HG02970 (cell line): ENCODE data around the gene INTS6.
A peak's percentile ranks its signal among the peaks of the same experiment; 100 is the strongest.

Source experiments
- ATAC-seq: cut with Tn5 transposase; IDR thresholded peaks from one replicate; pipeline ENCODE4 v1.9.1; 2021; ENCODE audit warnings: mild to moderate bottlenecking, moderate library complexity, moderate number of reproducible peaks; ENCODE audit not compliant: unreplicated experiment, low FRiP score

Gene INTS6, protein sequence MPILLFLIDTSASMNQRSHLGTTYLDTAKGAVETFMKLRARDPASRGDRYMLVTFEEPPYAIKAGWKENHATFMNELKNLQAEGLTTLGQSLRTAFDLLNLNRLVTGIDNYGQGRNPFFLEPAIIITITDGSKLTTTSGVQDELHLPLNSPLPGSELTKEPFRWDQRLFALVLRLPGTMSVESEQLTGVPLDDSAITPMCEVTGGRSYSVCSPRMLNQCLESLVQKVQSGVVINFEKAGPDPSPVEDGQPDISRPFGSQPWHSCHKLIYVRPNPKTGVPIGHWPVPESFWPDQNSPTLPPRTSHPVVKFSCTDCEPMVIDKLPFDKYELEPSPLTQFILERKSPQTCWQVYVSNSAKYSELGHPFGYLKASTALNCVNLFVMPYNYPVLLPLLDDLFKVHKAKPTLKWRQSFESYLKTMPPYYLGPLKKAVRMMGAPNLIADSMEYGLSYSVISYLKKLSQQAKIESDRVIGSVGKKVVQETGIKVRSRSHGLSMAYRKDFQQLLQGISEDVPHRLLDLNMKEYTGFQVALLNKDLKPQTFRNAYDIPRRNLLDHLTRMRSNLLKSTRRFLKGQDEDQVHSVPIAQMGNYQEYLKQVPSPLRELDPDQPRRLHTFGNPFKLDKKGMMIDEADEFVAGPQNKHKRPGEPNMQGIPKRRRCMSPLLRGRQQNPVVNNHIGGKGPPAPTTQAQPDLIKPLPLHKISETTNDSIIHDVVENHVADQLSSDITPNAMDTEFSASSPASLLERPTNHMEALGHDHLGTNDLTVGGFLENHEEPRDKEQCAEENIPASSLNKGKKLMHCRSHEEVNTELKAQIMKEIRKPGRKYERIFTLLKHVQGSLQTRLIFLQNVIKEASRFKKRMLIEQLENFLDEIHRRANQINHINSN

DNA sequence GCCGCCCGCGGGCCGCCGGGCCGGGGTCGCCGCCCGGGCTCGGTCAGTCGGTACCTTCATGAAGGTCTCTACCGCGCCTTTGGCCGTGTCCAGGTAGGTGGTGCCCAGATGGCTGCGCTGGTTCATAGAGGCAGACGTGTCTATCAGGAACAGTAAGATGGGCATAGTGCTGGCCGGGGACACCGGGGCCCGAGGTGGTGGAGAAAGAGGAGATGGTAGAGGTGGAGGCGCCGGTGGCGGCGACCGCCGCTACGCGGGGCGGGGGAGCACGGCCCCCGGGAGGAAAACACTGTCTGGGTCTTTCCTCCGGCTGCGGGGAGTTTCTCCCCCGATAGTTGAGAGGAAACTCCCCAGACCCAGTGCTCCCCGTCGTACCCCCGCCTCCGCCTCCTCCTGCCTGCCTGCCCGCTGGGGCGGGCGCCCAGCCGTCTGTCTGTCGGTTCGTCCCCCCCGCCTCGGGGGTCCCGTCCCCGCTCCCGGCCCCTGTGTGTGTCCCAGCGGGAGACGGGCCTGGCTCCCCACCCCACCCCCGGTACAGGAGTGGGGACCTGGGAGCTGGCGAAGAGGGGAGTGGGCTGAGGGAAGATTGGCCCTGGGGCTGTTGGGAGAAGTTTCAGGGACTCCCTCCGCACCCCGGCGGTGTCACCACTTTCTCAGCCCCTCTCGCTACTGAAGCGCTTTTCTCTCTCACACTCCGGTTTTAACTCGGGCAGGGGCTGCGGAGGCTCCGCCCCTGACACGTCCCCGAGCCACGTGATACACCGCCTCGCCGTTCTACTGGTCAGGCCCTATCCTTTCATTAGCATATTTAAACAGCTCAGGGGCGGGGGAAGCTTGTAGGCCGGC is at the start of gene INTS6:
Gene INTS6, minus strand, starts transcription at position 676 of the 846 bp plus-strand sequence. Its CDS starts 511 bp downstream, at position 165.
- peak; percentile 63 for ATAC-seq

DNA sequence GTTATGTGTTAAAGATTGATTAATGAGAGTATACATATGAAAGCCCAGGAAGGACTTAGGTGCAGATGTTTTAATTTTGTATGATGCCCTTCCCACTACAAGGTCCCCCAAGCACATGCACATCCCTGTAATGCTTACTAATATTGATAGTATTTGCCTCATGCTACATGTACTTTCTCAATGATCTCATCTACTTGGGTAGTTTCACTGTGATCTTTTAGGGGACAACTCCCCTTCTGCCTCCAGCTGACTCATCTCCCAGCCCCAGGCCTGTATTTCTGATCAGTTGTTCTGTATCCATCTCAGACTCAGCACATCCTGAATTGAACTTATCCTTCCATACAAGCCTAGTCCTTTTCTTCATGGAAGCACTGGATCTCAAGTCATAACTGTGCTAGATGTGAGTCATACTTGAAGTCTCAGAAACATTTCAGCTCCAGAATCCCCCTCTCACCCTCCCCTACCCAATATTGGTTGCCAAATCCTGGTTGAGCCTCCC is 49.4 kb upstream of the INTS6 start:
- peak; percentile 89 for ATAC-seq

DNA sequence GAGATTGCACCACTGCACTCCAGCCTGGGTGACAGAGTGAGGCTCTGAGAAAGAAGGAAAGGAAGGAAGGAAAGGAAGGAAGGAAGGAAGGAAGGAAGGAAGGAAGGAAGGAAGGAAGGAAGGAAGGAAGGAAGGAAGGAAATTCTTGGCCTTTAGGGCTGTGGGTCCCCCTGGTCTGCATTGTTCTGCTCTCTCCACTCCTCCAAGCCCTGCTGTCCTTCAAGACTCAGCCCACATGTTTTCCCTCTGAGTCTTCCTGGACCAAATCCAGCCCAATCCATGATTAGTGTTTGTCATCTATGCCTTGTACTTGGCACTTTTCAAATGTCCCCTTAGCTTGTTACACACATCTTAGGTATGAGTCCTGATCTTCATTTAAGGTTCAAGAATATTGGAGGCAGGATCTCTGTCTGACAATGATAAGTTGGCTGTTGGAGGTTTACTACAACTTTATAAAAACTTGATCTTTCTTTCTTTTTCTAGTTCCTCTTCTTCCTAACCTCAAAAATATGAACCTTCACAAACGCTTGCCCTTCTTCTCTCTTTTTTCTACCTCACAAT is 48.8 kb upstream of the INTS6 start:
- no peak for ATAC-seq

DNA sequence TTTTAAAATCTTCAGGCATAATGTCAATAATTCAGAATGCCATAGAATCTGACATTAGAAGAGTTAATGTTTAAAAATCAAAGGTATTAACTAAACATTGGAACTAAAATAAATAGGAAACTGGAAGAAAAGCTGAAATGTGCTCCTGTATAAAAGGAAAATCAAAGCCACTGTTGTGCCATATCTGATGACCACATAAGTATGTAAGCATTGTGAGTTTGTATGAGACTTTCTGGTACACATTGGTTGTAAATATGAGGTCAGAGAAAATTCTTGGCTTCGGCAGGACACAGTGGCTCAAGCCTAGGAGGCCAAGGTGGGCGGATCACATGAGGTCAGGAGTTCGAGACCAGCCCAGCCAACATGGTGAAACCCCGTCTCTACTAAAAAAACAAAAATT is 48.3 kb upstream of the INTS6 start:
- no peak for ATAC-seq

DNA sequence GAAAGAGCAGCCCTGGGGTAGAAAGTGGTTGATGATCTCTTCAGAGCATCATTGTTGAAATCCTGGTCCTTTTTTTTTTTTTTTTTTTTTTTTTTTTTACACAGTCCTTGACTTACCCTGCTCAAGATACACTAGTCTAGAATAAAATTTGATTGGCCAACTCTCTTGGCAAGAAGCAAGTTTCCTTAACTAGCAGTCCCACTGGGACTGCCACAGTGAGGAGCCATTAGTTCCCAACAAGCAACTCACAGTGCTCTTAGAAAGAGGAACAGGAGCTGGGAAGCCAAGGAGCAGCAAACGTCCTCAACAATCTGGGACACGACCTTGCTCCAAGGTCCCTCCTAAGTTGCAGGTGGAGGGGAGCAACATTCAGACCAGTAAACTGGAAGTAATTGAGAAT is 47.9 kb upstream of the INTS6 start:
- no peak for ATAC-seq

DNA sequence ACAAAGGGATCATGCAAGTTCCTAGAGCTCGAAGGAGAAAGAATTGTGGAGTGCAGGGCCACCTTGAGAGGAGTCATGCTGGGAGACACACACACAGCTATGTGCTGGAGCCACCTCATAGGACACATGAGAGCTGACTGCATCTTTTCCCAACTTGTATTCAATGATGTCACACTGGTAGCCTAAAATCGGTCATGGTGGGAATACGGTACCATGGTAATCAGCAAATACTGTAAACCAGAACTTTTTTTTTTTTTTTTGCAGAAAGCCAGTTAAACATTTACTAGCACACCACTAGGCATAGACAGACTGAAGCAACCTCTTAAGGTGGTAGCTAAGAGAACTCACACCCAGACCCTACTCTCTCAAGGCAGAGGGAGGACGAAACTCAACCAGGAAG is 47.0 kb upstream of the INTS6 start:
- no peak for ATAC-seq

DNA sequence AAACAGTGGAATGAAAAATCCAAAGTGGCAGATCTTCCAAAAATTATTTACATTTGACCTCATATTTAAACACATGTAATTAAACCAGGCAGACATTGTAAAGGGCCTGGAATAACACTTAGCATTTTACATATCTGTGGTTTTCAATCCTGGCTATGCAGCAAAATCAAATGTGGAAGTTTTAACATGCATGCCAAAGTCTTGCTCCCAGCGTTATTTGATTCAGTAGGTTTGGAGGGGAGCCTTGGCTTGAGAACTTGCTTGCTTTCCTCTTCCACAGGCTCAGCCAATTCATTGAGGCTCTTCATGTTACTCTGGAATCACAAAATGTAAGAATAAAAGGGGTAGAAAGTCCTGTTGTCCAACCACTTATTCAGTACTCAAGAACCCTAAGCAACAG is 42.5 kb upstream of the INTS6 start:
- no peak for ATAC-seq

DNA sequence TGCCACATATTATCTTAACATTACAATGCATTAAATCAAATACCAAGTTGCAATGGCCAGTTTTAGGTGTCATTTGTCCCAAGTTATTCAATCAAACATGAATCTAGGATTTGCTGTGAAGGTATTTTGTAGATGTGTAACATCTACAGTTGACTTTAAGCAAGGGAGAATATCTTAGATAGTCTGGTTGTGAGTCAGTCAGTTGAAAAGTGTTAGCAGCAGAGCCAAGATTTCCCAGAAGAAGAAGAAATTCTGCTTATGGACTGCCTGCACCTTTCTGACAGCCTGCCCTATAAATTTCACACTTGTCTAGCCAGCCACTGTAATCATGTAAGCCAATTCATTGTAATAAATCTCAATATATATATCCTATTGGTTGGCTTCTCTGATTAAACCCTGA is 41.3 kb upstream of the INTS6 start:
- ATAC-seq: no peak

DNA sequence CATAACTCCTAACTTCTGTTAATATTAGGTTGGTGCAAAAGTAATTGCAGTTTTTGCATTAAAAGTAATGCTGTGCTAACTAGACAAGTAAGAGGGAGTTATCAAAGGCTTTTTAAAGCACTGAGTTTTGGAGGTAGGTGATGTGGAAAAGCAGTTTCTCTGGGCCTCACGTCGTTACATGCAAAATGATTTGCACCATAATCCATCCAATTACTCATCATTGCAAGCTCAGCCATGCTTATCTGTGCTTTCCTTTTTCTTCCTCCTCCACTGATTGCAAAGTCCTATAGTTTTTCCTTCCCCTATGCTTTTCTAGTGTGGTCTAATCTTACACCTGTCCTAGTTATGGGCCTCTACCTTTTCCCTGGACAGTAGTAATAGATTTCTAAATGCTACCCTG is 35.4 kb upstream of the INTS6 start:
- no peak for ATAC-seq

DNA sequence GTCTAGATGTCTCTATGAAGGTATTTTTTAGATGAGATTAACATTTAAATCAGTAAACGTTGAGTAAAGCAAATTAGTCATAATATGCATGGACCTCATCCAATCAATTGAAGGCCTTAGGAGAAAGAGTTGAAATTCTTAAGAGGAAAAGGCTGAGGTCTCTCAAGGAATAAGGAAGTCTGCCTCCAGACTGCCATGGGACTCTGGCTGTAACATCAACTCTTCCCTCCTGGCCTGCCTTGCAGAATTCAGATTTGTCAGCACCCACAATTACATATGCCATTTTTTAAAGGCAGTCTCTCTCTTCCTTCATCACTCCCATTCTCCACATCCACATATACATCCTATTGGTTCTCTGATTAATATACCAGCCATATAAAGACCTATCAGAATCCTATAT is 28.8 kb upstream of the INTS6 start:
- ATAC-seq: no peak

DNA sequence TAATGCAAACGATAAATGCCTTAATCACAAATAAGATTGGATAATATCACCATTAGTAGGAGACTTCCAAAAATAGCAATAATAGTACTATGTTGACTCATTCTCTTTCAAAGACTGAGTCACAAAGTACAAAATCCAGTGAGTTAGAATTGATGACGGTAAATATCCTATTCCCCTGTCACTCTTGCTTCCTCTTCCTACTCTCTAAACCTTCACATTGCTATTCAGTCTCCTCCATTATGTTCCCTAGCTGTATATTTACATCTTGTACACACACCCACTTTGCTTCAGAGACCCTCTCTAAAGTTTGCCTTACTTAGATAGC is 26.3 kb upstream of the INTS6 start:
- no peak for ATAC-seq

DNA sequence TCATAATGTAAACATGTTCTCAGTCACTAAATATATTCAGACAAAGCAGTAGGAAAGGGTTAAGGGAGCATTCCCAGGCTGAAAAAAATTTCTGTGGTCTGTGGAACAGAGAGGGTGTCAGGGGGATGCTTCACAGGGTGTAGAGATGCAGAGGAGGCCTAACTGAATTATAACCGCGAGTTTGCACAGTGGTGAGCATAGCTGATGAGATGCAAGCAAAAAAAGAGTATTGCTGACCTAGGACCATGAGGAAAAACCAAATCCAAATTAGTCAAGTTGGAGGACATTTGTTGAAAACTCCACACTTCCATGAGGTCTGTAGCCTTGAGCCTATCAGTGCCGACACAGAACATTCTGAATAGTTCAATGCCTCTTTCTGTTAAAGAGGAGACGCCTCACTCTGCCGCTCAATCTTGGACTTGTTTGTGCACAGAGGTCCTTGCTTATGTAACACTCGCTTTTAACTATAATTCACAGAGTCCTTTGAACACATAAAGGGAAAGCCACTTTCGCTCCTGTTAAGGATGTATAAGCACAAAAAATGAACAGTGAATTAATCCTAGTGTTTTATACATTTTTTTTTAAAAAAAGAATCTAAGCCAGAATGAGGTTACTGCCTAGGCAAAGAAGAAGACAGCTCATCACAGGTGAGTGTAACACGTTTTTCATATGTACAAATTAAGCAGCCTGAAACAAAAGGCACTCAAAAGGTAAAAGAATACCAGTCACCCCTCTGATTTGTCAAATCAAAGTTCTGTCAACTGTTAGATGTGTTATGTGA is 25.8 kb upstream of the INTS6 start:
- ATAC-seq: no peak

DNA sequence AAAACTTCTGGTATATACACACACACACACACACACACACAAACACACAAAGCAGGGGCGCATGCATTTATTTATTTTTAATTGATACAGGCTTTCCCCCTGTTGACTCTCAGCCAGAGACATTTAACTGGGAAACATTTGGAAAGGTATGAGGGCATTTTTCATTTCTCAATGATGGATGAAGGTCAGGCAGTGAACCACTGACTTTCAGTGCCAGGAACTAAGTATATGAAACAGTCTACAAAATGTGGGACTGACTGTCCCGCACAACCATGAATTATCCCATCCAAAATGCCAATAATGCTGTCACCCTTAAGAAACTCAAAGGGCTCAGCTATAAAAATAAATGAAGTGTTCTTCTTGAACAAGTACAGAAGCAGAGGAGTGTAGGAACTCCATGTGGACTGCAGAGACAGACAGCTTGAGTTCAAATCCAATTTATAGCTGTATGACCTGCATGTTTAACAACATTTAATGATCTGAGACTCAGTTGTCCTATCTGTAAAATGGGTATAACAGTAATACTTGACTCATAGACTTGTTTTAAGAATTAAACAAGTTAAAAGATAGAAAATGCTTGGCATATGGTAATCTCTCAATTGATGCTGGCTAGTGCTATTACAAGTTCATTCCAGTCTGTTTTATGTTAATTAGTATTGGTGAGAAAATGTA is 25.0 kb upstream of the INTS6 start:
- no peak for ATAC-seq

DNA sequence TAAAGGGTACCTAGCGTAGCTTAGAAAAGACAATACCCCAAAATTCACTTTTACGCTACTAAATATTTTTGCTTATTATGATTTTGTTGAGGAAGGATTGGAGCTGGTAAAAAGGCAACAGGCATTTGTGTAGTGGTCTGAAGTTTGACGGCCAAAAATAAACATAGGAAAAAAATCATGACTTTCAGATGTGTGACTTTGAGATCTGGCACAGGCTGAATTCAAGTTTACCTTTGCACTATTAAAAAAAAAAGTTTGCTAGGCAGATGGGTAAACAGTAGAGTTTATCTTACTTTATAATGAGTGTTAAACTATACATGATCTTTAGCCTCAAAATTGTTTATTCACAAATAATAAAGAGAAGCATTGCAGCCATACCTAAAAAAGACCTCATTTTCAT is 24.3 kb upstream of the INTS6 start:
- no peak for ATAC-seq

DNA sequence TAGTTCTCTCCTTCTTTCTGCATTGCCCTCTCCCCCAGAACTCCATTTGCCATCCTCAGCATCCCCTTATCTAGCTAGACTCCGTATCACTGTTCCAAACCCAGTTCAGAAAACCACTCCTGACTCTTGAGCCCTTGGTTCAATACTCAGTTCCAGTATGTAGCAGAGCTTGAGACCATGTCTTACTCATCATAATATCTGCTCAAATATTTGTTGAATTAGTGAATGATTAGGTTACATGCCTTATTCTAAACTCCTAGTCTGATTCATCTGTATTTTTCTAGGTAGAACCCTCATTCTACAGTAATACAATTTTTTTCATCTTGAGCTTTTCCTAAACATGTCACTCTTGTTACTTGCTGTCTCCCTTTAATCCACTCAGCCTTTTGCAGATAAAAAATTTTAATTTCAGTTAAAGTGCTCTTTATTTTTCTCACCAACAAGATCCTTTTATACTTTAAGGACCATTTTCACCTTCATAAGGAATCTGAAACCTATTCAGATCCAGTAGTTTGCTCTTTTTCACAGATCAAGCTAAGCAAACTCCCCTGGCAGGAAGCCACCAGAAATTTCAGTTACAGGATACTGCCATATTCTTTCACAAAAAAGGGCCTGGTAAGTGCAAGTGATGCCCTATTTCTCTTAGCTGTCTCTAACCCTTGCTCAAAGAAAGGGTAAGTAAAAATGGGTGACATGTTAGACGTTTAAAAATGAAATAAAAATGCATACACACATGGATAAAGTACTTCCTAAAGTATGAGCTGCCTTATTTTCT is 23.1 kb upstream of the INTS6 start:
- ATAC-seq: no peak

DNA sequence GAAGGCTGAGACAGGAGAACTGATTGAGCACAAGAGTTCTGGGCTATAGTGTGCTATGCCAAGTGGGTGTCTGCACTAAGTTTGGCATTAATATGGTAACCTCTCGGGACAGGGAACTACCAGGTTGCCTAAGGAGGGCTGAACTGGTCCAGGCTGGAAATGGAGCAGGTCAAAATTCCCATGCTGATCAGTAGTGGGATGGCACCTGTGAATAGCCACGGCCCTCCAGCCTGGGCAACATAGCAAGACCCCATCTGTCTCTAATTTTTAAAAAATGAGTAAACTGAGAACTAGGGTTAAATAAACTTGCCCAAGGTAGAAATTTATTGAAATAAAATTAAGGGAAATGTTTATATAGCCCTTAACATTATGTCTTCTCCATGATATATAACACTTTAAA is 17.0 kb upstream of the INTS6 start:
- ATAC-seq: no peak

DNA sequence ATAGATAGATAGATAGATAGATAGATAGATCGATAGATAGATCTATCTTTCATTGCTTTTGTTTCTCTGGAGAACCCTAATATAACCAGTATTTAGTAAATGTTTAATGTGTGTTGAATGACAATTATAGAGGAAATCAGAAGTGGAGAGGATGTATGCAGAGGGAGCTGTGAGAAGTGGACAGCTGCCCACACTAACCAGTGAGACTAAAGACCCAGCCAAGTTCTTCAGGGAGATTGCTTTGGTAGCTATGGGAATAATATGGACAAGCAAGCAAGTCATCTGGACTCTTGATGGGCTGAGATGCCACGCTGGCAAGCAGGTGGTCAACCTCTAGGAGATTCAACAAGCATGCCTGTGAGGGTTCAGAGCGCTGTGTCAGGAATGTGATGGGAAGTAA is 14.9 kb upstream of the INTS6 start:
- ATAC-seq: no peak

DNA sequence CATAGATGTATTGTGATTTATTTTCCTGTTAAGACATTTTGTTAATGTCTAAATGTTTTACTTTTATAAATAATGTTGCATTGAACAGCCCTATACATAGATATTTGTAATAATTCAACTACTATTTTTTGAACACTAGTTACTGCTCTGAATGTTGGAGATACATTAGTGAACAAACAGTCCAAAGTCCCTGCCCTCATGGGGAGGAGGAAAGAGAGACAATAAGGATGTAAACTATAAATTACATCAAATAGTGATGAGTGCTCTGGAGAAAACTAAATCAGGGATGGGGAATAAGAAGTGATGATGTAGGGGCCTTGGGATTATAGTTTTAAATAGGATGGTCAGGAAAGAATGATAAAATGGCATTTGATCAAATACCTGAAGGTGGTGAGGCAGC is 12.3 kb upstream of the INTS6 start:
- ATAC-seq: no peak
